B cell (primary cell): Measurements from ENCODE around the gene KCNQ1OT1.

ENCODE experiments used
- CTCF ChIP-seq: fragments of 200-600 bp; IDR thresholded peaks from one replicate; pipeline ENCODE4 v1.8.0; 2022; ENCODE audit warnings: antibody characterized with exemption, mild to moderate bottlenecking
- EZH2 ChIP-seq: IDR thresholded peaks from 2 replicates; pipeline ENCODE4 v1.6.1; 2012; ENCODE audit warnings: borderline replicate concordance, low read depth, mild to moderate bottlenecking, moderate library complexity, low read length; ENCODE audit not compliant: insufficient read depth, poor library complexity, severe bottlenecking

- TF ChIP-seq CTCF (no peak), EZH2 (no peak)
These were observed 17.9 kb upstream of the KCNQ1OT1 start for GRCh38 chr11:2717561-2718325.
